Prostate gland (tissue), 2 donors: ENCODE data around the gene GLRX5. TPM values are rescaled to one million over a fixed set of nuclear protein-coding genes. Genes with fewer than 3 reads are reported as not detected.

Experiments used
- DNase-seq: peaks from one replicate; pipeline ENCODE4 v3.0.0-alpha.2; 2019; ENCODE audit warnings: low spot score
- H3K27ac ChIP-seq, 2 donors: fragments of 200-600 bp; sonication (generic); 2 replicates each; pipeline ENCODE4 v1.5.1; 2017 to 2019
- H3K27me3 ChIP-seq: fragments of 200-600 bp; sonication (generic); replicated peaks from 2 replicates; pipeline ENCODE4 v1.5.1; 2019; ENCODE audit not compliant: insufficient read depth
- H3K36me3 ChIP-seq, 2 donors: fragments of 200-600 bp; sonication (generic); 1 replicate in 1 of 2; 2 replicates in 1 of 2; pipeline versions ENCODE4 v1.5.1 to v1.8.1; 2017 to 2019
- H3K4me1 ChIP-seq: fragments of 200-600 bp; sonication (generic); replicated peaks from 2 replicates; pipeline ENCODE4 v1.5.1; 2019
- H3K4me3 ChIP-seq, 2 donors: fragments of 200-600 bp; sonication (generic); 2 replicates each; pipeline ENCODE4 v1.5.1; 2017 to 2019
- H3K9me3 ChIP-seq: fragments of 200-600 bp; sonication (generic); 2 replicates; pipeline ENCODE4 v1.5.1; 2017
- POLR2A ChIP-seq: fragments of 450-650 bp; IDR thresholded peaks from one replicate; pipeline ENCODE4 v1.6.1; 2016; ENCODE audit warnings: antibody characterized with exemption, mild to moderate bottlenecking
- POLR2AphosphoS5 ChIP-seq: sonication (generic); formaldehyde crosslinking; IDR thresholded peaks from one replicate; pipeline ENCODE4 v1.6.1; 2017; ENCODE audit warnings: antibody characterized with exemption
- WGBS: methylation state at CpG from one replicate; pipeline ENCODE4 v1.1.5; 2018; 5-methylcytosine and 5-hydroxymethylcytosine counted together
- intact Hi-C: fragments of 100-400 bp; cut with DNase I; formaldehyde crosslinking; loops from one replicate; pipeline ENCODE4 v1.14.2; 2022
- total RNA-seq, 2 donors: library from RNA; depleted of rRNA; stranded (reverse); fragments of >200 nt; gene quantifications; one replicate each; pipeline ENCODE4 v1.1.0, GENCODE V29; 2016
- TF ChIP-seq, protein P1 (sequence below), 4 experiments: fragments of 200-600 bp in 2 of 4; fragments of 450-650 bp in 2 of 4; sonication (generic) in 2 of 4; IDR thresholded peaks; 1 replicate in 3 of 4; 2 replicates in 1 of 4; pipeline ENCODE4 v1.5.1; 2016 to 2019; ENCODE audit warnings: antibody characterized with exemption in 4 of 4, mild to moderate bottlenecking in 2 of 4, moderate library complexity in 2 of 4

GLRX5 gene
- total RNA-seq, 2 donors from 2014 or later: 56.2 to 93.0 TPM

DNA sequence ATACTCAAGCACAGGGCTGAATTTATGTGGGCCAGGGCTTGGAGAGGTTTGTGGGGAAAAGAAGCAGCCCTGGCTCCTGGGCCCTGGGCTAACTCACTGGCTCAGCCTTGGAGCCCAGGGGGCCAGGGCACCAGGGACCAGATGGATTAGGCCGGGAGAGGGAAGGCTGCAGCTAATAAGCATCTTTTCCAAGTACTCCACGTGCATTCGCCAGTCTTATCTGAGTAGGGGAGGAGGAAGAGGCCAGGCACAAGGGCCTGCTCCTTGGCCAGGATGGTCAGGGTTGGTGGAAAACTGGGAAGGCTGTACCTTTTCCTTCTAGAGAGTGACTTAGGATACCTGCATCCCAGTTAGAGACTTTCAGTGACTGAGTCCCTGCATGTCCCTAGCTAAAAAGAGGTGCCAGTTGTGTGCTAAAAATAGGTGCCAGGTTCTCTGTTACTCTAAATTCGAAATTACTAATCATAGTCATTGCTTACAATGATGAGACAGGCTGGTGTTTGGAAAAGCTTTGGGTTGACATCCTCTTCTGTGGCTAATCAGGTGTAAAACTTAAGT, 1.3 kb downstream of the GLRX5 start:
- WGBS: 33% methylated on average over 4 of the region's 4 CpGs
- H3K4me1 ChIP-seq: peaks cover 11% of the 10 kb centered on the region
- no peak for DNase-seq
- no peak overlapping the region for H3K27ac ChIP-seq
- no peaks in the 10 kb centered on the region for H3K9me3 ChIP-seq
- no peak for TF ChIP-seq POLR2A
- TF ChIP-seq POLR2AphosphoS5: no peak
- TF ChIP-seq, protein P1, sequence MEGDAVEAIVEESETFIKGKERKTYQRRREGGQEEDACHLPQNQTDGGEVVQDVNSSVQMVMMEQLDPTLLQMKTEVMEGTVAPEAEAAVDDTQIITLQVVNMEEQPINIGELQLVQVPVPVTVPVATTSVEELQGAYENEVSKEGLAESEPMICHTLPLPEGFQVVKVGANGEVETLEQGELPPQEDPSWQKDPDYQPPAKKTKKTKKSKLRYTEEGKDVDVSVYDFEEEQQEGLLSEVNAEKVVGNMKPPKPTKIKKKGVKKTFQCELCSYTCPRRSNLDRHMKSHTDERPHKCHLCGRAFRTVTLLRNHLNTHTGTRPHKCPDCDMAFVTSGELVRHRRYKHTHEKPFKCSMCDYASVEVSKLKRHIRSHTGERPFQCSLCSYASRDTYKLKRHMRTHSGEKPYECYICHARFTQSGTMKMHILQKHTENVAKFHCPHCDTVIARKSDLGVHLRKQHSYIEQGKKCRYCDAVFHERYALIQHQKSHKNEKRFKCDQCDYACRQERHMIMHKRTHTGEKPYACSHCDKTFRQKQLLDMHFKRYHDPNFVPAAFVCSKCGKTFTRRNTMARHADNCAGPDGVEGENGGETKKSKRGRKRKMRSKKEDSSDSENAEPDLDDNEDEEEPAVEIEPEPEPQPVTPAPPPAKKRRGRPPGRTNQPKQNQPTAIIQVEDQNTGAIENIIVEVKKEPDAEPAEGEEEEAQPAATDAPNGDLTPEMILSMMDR (IDR thresholded peaks at IDR 0.05): no peak
- no peaks in the 10 kb centered on the region for H3K36me3 ChIP-seq
- intact Hi-C loops: loop anchor here (10.0 kb wide), 1 partner anchor 829 kb away; the partner anchor contains the start of genes ATG2B and GSKIP
- H3K4me3 ChIP-seq: peak overlapping the region; percentile 90 to 93
- no peaks in the 10 kb centered on the region for H3K27me3 ChIP-seq

DNA sequence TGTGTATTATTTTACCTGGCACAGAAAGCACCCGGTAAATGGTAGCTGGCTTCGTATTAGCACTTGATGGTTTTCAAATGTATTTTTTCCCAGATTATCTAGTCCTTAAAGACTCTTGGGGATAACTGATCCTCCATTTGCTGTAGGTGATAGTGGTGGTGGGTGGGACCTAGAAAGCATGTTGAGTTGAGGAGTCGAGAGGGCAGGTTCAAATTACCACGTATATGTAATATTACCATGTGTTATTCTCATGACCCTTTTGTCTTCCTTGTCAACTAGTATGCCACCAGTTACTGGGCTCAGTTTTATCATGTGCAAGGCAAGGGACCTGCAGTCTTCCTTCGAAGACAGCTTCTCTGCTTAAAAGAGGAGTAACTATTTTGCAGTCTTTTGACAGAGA, 1.8 kb downstream of the GLRX5 start:
- WGBS: 63% methylated on average over 5 of the region's 5 CpGs
- H3K4me3 ChIP-seq: no peak overlapping the region
- DNase-seq: no peak
- no peak overlapping the region for H3K27ac ChIP-seq
- intact Hi-C loops: loop anchor here (10.0 kb wide), 1 partner anchor 828 kb away; the partner anchor contains the start of genes ATG2B and GSKIP
- H3K4me1 ChIP-seq: peaks cover 11% of the 10 kb centered on the region
- TF ChIP-seq POLR2AphosphoS5: no peak
- no peak for TF ChIP-seq POLR2A
- H3K36me3 ChIP-seq: no peaks in the 10 kb centered on the region
- no peaks in the 10 kb centered on the region for H3K27me3 ChIP-seq
- no peaks in the 10 kb centered on the region for H3K9me3 ChIP-seq

DNA sequence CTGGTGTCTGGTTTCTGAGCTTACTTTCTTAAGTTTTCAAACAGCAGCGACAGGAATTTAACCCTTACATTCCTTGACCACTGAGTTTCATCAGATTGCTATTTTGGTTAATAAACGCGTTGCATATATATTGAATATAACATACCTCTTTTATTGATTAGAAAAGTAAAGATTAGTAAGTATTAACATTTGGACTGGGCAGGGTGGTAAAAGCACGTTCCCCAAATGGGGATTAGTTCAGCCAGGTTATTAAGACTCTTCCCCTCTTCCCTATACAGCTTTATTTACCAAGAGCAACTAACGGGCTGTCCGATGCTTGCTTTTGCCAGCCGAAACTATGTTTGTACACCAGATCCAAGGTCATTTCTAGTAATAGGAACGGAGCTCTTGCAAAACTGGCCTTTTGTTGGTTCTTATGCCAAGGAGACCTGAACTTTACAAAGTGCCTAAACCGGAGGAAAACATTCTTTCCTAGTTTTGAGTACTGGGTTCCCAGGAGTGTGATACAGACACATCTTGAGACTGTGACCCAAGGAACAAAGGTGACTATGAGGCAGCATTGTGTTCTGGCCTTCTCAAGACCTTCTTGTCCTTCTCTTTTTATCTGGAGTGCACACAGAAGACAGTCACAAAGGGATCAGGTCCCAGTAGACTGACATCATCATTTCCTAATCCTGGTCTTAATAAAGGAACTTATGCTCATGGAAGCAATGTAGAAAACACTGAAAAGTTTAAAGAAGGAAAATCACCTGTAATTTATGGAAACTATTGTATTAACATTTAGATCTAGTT, 2.6 kb downstream of the GLRX5 start:
- intact Hi-C loops: loop anchor here (10.0 kb wide), 1 partner anchor 827 kb away; the partner anchor contains the start of genes ATG2B and GSKIP

DNA sequence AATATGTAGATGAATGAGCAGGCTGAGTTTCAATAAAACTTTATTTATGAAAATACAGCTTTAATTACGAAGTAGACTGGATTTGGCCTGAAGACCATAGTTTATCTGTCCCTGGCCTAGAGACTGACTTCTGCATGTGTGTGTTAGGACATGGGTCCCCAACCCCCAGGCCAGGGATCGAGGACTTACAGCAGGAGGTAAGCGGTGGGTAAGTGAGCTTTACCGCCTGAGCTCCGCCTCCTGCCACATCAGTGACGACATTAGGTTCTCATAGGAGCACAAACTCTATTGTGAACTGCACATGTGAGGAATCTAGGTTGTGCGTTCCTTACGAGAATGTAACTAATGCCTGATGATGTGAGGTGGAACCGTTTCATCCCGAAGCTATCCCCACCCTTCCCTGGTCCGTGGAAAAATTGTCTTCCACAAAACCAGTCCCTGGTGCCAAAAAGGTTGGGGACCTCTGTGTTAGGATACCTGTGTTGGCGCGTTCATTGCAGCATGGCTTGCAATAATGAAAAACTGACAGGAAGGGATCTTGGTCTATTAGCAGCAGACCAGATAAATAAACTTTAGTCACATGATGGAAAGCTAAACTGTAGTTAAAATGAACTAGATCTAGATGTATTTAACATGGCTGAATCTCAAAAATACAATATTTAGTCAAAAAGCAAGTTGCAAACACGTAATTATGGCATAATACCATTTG, 4.1 kb downstream of the GLRX5 start:
- Histone ChIP-seq H3K27ac (no peak overlapping the region), H3K36me3 (no peaks in the 10 kb centered on the region), H3K27me3 (no peaks in the 10 kb centered on the region), H3K4me3 (no peak overlapping the region), H3K9me3 (no peaks in the 10 kb centered on the region), H3K4me1 (peaks cover 6% of the 10 kb centered on the region)
- 92% methylated on average over 14 of the region's 14 CpGs for WGBS
- intact Hi-C loops: loop anchor here (10.0 kb wide), 1 partner anchor 826 kb away; the partner anchor contains the start of genes ATG2B and GSKIP
- DNase-seq: no peak
- TF ChIP-seq POLR2A (no peak), POLR2AphosphoS5 (no peak)
- TF ChIP-seq, protein P1 (IDR thresholded peaks at IDR 0.05): no peak

More for the DNA sequence above, 2.6 kb downstream of the GLRX5 start:
- Histone ChIP-seq H3K4me1 (peaks cover 11% of the 10 kb centered on the region), H3K27me3 (no peaks in the 10 kb centered on the region), H3K4me3 (no peak overlapping the region), H3K36me3 (no peaks in the 10 kb centered on the region), H3K9me3 (no peaks in the 10 kb centered on the region), H3K27ac (no peak overlapping the region)
- 77% methylated on average over 9 of the region's 9 CpGs for WGBS
- no peak for TF ChIP-seq POLR2A
- no peak for TF ChIP-seq POLR2AphosphoS5
- TF ChIP-seq, protein P1 (IDR thresholded peaks at IDR 0.05): no peak
- DNase-seq: no peak

DNA sequence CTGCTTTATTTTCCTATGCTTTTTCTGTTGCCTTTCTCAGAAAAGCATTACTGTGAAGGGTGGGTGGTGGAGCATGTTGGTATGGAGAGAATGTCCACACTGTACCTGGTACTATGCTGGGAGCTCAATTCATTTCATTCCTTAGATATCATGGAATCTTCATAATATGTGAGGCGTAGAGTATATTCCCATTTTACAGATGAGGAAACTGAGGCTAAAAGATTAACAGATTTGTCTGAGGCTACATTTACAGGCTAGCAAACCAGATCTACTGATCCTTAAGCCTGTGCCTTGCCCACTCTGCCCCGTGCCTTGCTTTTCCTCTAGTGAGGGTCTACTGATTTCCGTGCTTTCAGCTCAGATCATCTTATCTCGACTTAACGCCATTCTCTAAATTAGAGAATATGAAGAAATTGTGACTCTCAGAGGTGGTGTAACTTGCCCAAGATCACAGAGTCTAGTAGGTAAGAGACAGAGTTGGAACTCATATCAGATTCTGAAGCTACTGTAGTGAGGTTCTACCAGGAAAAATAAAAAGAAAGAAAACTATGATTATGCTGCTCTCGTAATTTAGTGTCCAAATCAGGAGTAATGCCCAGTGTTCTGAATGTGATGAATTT, 5.5 kb downstream of the GLRX5 start:
- no peaks in the 10 kb centered on the region for H3K9me3 ChIP-seq
- DNase-seq: no peak
- no peak overlapping the region for H3K4me3 ChIP-seq
- no peaks in the 10 kb centered on the region for H3K27me3 ChIP-seq
- H3K4me1 ChIP-seq: peaks cover 6% of the 10 kb centered on the region
- no peak overlapping the region for H3K27ac ChIP-seq
- TF ChIP-seq POLR2AphosphoS5: no peak
- no peak for TF ChIP-seq POLR2A
- TF ChIP-seq, protein P1 (IDR thresholded peaks at IDR 0.05): no peak
- WGBS: 85% methylated on average over 6 of the region's 6 CpGs
- intact Hi-C loops: no loop called here
- no peaks in the 10 kb centered on the region for H3K36me3 ChIP-seq
